GM19328 (cell line): ENCODE data around the gene CD27.
A peak's percentile ranks its signal among the peaks of the same experiment; 100 is the strongest.
"Not testable (repeated sequence)": the region's sequence is repeated elsewhere in the genome, so short reads cannot be mapped to it uniquely, and the experiment has no call there.

Experiments used
- ATAC-seq: cut with Tn5 transposase; IDR thresholded peaks from one replicate; pipeline ENCODE4 v1.9.1; 2021; ENCODE audit warnings: mild to moderate bottlenecking, moderate library complexity; ENCODE audit not compliant: unreplicated experiment

CD27 gene

DNA sequence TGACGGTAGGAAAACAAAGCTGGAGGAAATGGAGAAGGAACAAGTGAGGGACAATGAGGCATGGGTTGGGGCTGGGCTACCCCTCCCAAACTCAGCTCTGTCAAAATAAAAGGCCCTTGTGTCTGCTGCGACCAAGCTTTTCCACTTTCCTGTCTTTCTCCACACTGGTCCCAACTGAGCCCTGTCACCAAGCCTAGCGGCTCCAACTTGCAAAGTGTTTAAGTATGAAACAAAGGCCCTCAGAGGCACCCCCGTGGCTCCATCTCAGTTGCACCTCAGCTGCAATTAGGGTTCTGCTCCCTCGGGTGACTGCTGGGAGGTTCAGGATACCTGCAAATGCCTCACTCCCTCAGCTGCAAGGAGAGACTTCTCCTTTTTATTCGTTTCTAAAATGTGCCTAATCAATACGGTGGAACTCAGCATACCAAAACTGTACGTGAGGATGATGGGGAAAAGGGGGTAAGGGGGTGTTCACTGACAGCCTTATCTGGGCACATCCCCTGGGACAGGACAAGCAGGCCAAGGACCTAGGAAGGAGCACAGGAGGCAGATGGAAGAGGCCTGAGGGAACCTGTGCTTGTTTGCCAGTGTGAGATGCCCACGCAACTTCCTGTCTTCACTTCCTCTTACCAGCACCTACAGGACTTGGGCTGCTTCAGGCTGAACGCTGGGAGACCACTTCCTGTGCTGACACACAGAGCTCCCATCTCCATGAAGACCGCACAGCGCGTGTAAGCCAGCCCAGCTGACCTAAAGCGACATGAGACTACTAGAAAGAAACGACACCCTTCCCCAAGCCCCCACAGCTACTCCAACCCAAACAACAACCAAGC, 16.9 kb downstream of the CD27 start:
- no peak for ATAC-seq

DNA sequence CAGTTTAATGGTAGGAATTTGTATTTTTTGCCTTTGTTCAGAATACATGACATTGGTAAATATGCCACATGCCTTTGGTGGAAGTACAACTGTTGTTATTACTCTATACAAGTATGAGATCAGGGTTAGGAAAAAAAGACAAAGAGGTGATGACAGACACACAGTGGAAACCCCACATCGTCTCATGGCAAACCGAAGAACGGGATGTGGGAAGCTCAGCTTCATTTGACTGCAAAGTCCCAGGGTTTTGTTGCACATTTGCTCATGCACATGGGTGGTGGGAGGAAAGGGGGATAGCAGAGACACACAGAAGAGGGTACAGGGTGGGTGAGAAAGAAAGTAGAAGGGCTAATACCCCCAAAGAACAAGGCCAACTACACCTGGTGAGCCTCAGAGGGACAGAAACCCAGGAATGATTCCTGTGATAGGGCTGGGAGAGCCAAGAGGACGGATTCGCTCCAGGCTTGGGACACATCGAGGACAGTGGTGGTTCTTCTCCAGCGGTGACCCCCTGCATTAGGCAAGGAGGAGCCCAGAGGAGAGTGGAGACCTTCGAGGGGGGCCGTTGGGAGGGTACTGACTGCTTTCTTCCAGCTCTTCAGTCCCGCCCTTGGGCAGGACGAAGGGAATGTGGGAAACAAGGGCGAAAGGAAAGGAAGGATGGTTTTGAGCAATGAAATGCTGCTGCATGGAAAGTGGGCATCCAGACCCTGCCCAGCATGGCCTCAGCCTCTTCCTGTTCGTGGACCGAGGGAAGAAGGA, 17.7 kb downstream of the CD27 start:
- ATAC-seq, result no peak

DNA sequence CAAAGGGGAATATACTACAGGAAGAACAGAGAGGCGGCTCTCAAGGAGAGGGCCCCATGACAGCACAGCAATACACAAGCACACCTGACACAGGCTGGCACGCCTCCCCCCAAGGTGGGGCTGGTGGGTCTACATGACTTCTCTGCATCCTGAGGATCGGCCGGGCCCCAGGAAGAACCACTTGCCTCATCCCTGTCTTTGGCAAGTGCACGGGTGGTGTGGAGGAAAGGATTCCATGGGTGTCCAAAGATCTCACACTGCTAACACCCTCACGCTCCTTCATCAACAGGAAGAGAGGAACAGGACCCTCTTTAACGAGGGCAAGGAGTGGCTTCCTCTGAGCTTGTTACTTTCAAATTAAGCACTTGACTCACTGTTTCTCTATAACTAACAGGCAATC, 18.5 kb downstream of the CD27 start:
- ATAC-seq, result no peak

DNA sequence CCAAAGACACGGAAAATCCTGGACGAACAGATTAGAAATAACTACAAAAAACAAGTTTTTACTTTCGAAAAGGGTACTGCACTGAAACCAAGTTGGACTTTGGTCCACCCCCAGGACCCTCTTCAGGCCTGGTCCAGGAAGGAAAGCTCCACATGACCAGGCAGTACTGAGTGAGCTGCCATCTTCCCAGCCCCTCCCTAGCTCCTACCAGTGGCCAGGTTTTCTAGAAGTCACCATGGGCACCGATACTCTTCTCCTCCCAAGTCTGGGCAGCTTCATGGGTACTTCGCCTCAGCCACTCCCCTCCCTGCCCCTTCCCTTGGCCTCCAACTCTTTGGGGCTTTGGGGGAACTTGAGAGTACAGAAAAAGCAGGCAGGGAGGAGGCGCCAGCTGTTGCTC, 19.1 kb downstream of the CD27 start:
- no peak for ATAC-seq

DNA sequence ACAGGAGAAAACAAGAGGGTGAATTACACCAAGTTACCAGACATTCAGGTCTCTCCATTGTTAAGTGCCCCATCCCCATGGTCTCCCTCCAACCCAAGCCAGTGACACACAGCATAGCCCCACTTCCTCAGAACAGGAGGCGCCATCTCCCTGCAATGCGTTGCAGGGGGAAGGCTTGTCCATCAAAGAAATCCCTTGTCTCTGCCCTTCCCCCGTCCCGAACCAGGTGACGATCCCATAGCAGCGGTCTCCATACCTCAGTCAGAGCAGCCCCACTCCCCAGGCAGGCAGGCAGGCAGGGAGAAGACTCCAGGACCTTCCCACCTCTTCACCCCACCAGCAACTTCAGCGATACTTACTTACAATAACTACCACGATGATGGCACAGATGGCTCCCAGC, 19.8 kb downstream of the CD27 start:
- no peak for ATAC-seq

DNA sequence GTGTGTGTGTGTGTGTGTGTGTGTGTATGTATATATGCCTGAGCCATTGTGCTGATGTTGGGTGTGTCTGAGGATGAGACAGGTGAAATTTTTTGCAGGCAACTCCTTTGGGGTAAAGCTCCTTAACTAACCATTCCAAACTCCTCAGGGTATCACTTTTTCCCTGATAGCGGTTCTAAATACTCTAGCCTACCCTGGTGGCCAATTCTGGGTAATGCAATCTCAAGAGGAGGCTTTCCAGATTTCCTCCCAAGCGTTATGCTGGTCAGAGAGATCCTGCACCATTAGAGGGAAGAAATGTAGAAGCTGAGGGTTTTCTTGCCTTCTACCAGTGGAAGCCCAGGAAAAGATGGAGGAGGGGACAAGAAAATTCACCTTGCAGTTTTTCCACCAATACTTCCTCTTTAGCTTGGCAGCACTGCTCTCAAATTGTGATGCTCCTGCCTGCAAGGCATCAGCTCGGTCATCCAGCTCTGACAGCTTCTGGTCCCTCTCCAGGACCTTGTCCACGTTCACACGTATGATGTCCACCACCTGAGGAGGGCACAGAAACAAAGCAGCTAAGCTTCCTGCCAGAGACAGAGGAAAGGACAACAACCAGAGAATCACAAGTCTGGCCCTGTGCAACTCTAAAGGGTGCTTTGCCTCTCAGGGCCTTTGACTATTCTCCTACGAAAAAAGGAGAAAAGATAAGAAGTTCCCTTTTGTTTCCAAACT, 20.9 kb downstream of the CD27 start:
- no peak for ATAC-seq

DNA sequence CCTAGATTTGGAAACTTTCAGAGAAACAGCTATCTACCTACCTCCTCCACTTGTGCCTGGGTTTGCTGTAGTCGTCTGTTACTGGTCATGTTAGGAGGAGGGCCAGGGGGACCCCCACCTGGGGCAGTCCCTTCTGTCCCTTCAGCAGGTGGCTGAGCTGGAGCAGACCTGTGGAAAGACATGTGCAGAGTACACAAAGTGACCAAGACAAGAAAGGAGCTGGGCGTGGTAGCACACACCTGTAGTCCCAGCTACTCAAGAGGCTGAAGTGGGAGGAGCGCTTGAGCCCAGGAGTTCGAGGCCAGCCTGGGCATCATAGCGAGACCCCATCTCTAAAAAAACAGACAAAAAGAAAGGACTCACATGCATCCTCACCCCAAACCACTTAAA, 21.4 kb downstream of the CD27 start:
- ATAC-seq, result no peak

DNA sequence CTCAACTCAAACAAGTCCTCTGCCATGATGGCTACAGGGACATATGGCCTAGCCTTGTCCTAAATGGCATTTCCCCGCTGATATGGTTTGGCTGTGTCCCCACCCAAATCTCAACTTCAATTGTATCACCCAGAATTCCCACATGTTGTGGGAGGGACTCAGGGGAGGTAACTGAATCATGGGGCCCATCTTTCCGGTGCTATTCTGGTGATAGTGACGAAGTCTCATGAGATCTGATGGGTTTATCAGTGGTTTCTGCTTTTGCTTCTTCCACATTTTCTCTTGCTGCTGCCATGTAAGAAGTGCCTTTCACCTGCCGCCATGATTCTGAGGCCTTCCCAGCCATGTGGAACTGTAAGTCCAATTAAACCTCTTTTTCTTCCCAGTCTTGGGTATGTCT, 22.0 kb downstream of the CD27 start:
- ATAC-seq, result not testable (repeated sequence)

DNA sequence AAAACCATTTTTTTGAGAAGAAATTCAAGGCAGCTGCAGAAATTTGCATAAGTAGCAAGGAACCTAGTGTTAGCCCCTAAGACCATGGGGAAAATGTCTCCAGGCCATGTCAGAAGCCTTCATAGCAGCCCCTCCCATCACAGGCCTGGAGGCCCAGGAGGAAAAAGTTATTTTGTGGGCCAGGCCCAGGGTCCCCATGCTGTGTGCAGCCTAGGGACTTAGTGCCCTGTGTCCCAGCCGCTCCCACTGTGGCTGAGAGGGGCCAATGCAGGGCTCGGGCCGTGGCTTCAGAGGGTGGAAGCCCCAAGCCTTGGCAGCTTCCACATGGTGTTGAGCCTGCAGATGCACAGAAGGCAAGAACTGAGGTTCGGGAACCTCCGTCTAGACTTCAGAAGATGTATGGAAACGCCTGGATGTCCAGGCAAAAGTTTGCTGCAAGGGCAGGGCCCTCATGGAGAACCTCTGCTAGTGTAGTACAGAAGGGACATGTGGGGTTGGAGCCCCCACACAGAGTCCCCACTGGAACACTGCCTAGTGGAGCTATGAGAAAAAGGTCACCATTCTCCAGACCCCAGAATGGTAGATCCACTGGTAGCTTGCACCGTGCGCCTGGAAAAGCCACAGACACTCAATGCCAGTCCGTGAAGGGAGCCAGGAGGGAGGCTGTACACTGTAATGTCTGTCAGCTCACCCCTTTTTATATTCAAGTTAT, 23.0 kb downstream of the CD27 start:
- ATAC-seq, result not testable (repeated sequence)

DNA sequence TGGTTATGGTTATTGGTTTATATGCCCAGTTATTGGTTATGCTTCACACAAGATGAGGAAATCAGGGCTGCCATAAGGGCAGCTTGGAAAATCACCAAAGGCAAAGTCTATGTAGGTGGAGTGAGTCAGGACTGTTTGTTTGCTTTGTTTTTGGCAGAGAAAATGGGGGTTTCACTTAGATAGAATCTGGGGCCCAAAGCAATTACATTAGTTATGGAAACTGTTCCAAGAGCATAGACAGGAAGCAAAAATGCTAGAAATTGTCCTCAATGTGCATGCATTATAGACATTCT, 23.5 kb downstream of the CD27 start:
- ATAC-seq, result no peak

DNA sequence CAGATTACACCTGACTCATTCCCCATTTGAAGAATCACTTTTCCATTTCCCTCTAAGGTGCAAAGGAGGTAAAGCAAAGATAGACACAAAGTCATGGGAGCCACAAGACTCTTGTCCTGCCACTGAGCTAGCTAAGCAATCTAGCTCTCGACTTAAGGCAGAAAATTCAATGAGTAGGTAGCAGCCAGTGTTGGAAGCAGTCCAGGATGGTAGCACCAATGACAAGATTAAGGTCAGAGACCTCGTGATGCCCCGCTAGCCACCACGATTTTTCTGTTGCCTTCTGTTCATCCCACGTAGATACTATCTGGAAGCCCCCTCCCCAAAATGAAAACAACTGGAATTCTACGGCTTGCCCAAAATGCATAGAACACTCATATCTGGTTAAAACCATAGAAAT, 24.3 kb downstream of the CD27 start:
- no peak for ATAC-seq

DNA sequence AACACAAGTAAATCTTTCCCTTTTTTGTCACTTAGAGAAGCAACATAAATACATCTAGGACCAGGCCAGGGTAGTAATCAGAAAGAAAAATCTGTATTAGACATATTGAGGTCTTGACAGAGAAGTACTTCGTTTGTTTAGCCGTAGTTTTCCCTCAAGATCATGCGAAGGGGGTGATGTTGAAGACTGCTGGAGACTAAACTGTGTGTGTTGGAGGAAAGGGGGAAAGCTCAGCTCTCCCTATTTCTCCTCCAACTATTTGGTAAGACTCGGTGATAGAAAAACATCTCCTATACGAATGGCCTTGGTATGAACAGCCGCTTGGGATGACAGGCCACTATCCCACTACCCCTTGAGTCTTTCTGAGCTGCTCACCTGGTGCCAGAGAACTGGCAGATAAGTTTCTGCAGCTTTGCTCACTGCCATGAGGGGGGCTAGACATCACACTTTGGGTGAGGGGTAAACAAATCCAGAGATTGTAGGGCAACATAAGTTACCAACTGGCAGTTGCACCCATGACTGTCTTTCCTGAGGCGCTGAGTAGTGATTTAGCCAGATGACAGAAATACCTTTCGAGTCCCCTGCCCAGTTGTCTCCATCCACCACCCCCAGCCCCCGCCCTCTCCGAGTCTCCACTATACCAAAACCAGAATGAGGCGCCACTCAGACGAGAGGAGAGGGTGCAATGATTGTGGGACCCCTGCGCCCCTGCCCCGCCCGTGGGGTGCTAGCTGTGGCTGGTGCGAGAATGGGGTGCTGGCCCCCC, 25.0 kb downstream of the CD27 start:
- ATAC-seq, result no peak

DNA sequence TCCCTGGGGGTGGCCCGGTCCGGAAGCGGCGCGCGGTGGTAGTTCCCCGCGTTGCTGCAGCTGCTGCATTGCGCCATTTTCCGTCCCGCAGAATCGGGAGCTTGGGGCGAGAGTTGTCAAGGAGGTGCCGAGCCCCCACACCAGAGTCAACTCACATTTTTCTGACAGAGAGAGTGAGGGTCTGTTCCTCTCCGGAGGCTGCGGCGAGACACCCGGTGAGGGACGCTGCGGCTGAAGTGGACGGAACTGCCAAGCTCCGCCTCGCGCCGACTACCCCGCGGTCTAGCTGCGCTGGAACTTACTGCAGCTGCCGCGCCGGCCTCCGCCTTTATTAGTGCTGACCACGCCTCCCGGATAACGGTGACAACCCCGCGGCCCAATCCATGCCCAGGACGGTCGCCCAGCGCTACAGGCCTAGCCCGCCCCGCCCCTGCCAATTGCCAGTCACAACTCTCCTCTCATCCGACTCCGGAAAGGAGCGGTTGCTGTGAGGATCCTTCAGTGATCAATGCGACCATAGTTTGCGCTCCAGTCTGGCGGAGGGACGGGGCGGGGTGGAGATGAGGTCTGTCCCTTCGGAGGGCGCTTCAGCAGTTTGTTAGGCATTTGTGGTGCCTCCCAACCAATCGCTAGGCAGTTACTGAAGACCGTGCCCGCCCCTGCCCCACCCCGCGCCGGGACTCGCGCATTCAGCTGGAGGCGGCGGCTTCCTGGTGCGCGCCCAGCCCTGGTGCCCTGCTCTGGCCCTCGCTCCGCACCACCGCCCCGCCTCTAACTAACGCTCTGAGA, 25.8 kb downstream of the CD27 start, which contains the start of gene VAMP1:
VAMP1 (minus strand) TSS at position 303 of the 789 bp plus-strand sequence; CDS start at position 157, 146 bp downstream.
- ATAC-seq, result peak; percentile 84

DNA sequence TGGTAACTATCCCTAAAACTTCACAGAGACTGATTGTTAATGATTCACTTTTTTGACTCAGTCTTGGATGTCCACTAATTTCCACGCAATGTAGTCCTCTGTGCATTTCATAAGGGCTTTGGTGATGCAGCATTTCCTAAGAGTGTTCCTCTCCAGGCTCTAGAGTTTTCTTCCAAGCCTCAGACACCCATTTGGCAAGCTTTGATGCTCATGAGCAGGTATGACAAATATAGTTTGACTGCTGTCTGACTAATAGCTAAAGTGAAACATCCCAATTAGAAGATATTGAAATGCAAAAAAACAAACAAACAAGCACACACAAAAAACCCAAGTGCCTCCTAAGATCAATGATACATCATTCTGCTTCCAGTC, 27.2 kb downstream of the CD27 start:
- ATAC-seq, result no peak

DNA sequence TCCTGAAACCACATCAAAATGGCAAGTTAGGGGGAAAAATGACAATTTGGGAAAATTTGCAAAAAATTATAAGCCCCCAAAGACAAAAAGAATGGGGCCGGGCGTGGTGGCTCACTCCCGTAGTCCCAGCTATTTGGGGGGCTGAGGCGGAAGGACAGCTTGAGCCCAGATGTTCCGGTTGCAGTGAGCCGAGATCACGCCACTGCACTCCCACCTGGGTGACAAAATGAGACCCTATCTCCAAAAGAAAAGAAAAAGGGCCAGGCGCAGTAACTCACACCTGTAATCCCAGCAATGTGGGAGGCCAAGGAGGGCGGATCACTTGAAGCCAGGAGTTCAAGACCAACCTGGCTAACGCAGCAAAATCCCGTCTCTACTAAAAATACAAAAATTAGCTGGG, 27.7 kb downstream of the CD27 start:
- no peak for ATAC-seq

DNA sequence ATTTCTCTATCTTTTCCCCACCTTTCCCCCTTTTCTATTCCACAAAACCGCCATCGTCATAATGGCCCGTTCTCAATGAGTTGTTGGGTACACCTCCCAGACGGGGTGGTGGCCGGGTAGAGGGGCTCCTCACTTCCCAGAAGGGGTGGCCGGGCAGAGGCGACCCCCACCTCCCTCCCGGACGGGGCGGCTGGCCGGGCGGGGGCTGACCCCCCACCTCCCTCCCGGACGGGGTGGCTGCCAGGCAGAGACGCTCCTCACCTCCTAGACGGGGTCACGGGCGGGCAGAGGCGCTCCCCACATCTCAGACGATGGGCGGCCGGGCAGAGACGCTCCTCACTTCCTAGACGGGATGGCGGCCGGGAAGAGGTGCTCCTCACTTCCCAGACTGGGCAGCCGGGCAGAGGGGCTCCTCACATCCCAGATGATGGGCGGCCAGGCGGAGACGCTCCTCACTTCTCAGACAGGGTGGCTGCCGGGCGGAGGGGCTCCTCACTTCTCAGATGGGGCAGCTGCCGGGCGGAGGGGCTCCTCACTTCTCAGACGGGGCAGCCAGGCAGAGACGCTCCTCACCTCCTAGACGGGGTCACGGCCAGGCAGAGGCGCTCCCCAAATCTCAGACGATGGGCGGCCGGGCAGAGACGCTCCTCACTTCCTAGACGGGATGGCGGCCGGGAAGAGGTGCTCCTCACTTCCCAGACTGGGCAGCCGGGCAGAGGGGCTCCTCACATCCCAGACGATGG, 30.6 kb downstream of the CD27 start:
- ATAC-seq, result not testable (repeated sequence)

DNA sequence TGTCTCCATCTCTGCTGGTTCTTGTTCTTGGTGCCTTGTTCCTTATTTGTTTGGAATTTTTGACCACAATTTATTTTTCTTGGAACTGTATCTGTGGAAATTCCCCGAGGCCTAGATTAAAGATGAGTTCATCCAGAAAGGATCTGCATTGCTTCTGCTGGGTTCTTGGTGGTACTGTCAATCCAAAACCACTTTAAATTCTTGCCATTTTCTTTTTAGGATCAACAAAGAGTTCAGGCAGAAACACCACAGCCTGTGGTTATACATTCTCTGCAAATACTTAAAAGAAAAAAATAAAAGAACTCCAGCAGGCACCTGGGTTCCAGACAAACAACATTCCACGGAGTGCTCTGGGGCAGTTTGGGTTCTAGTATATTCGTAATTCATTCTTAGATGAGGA, 31.7 kb downstream of the CD27 start:
- no peak for ATAC-seq

DNA sequence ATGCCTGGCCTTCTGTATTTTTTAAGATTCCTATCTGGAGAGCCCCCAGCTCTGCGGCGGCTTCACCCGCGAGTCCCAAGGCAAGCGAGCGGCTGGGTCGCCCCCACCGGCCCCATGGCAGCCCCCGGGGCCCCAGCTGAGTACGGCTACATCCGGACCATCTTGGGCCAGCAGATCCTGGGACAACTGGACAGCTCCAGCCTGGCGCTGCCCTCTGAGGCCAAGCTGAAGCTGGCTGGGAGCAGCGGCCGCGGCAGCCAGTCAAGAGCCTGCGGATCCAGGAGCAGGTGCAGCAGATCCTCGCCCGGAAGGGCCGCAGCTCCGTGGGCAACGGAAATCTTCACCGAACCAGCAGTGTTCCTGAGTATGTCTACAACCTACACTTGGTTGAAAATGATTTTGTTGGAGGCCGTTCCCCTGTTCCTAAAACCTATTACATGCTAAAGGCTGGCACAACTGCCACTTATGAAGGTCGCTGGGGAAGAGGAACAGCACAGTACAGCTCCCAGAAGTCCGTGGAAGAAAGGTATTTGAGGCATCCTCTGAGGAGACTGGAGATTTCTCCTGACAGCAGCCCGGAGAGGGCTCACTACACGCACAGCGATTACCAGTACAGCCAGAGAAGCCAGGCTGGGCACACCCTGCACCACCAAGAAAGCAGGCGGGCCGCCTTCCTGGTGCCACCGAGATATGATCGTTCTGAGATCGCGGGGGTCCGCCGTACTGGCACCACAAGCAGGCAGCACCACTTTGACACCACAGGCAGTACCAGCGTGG, 33.0 kb downstream of the CD27 start:
- ATAC-seq, result not testable (repeated sequence)
